ENCODE results near the gene AMMECR1. TPM values are rescaled to one million over a fixed set of nuclear protein-coding genes. Genes with fewer than 3 reads are reported as not detected.

Gene AMMECR1
- total RNA-seq, 4 donors from 2014 or later, result 7.1 to 15.3 (median 11.0) TPM

DNA sequence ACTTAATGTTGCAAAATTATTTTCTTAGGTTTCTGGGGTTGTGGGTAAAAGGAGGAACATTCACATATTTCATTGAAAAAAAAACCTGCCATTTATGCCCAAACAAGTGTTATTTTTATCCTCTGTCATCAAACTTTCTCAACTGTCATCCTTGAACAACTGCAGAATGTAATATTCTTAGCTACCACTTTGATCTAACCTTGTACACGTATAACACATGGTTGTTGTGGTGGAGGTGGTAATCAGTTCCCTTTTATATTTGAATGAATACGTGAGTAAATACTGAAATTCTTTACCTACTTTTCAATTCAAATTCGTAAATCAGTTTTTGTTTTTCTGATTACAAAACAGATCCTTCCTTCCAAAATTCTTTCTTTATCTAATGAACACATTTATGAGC lies 3.8 kb upstream of the AMMECR1 start:
- DNase-seq (ENCODE audit: low spot score in 2 of 2), result no peak

DNA sequence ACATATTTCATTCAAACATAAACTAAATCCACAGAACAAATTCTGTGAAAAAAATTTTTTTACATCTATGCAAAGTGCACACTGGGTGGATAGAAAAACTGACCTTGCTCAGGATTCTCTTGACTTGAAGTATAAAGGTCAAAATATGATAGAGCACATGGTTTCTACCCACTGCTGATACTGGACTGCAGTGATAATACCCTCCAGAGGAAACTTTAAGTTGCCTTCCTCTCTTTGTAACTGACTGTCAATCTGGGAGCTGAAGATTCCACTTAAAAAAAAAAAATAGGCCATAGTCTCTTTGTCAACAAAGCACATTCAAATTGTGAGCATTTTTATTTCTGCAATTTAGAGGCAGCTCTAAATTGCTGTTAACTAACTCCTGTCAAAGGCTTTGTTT lies 3.2 kb upstream of the AMMECR1 start:
- TF ChIP-seq, protein P1, sequence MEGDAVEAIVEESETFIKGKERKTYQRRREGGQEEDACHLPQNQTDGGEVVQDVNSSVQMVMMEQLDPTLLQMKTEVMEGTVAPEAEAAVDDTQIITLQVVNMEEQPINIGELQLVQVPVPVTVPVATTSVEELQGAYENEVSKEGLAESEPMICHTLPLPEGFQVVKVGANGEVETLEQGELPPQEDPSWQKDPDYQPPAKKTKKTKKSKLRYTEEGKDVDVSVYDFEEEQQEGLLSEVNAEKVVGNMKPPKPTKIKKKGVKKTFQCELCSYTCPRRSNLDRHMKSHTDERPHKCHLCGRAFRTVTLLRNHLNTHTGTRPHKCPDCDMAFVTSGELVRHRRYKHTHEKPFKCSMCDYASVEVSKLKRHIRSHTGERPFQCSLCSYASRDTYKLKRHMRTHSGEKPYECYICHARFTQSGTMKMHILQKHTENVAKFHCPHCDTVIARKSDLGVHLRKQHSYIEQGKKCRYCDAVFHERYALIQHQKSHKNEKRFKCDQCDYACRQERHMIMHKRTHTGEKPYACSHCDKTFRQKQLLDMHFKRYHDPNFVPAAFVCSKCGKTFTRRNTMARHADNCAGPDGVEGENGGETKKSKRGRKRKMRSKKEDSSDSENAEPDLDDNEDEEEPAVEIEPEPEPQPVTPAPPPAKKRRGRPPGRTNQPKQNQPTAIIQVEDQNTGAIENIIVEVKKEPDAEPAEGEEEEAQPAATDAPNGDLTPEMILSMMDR (IDR thresholded peaks at IDR 0.05), result no peak
- TF ChIP-seq POLR2A (IDR thresholded peaks at IDR 0.05), result no peak
- intact Hi-C loops (cut with DNase I; ENCODE audit: low total_unique reads), result no loop called here
- no peak overlapping the region for H3K4me3 ChIP-seq (ENCODE audit: low read depth, poor library complexity, severe bottlenecking)
- DNase-seq (ENCODE audit: low spot score in 2 of 2), result no peak

More for the DNA sequence above, 3.8 kb upstream of the AMMECR1 start:
- no peak for TF ChIP-seq POLR2A (IDR thresholded peaks at IDR 0.05)
- intact Hi-C loops (cut with DNase I; ENCODE audit: low total_unique reads), result no loop called here
- WGBS, 2 donors, result 64 to 89% methylated on average over 3 of the region's 3 CpGs
- H3K4me3 ChIP-seq (ENCODE audit: low read depth, poor library complexity, severe bottlenecking), result no peak overlapping the region

DNA sequence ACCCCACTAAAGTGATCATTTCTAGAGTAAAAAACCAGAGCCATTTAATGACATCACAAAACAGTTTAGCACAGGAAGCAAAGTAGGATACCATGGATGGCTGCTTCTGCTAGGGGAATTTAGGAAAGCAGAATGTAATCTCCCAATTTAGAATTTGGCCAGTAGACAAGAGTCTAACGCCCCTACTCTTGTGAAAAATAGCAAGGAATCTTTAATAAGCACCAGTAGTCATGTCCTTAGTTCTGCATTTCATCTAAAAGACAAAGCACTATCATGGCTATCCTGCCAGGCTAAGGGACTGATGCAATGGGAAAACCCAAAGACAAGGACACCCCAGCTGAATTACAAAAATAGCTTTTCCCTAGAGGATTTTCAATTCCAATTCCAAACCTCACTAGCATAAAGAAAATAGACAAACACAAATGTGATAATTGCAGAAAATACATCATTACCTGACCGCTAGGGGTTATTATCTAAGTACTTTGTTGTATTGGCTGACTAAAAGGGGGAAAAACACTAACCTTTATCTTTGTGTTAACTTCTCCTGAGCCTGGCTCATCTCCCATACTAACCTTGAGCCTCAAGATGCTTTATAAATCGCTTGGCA lies 2.6 kb upstream of the AMMECR1 start:
- WGBS, 2 donors, result 46 to 69% methylated on average over 3 of the region's 3 CpGs
- no peak for DNase-seq (ENCODE audit: low spot score in 2 of 2)
- TF ChIP-seq POLR2A (IDR thresholded peaks at IDR 0.05), result no peak
- TF ChIP-seq, protein P1 (IDR thresholded peaks at IDR 0.05), result no peak
- no peak overlapping the region for H3K4me3 ChIP-seq (ENCODE audit: low read depth, poor library complexity, severe bottlenecking)
- intact Hi-C loops (cut with DNase I; ENCODE audit: low total_unique reads), result no loop called here

DNA sequence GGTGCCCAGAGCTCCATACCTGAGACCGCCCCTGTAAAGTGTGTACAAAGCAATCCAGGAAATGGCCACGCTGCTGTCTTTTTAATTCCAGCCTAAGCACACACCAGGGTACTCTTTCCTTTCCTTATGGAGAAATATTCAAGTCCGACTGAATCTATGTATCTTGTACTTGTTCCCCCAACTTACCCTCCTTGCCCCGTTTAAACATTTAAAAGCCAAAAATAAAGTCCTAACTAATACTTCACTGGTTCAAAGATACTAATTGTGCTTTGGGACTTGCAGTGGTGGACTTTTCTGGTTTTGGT lies 731 bp upstream of the AMMECR1 start:
- intact Hi-C loops (cut with DNase I; ENCODE audit: low total_unique reads), result no loop called here
- WGBS, 2 donors, result 1 to 20% methylated on average over 4 of the region's 4 CpGs

DNA sequence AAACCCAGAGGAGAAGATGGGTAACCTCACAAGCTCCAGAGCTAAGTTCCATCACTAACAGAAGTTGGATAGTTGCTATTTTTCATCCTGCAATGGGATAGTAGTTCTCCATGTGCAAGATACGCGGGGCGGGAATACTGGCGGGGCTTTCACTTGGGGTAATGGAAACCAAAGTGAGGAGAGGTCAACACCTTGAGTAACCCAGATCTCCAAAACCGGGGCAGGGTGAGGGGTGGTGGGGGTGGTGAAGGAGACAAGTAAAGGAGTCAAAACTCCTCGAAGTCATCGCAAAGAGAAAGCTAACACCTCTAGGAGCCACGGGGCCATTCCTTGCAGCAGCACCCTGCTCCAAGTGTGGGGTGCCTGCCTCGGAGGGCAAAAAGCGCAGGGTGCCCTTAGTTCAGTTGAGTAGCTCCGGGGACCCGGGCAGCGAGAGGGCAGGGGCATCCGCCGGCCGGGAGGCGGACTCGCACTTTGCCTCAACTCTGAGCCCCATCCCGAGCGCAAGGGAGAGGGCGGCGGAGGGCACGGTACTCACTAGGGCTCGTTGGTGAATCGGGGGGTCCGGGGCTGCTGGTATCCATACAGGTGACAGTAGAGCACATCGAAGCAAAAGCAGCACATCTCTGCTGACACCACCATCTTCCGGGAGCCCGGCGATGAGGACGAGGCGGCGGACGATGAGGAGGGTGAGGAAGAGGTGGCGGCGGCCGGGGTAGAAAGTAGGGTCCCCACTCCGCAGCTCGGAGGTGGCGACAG lies 645 bp downstream of the AMMECR1 start:
- 0 to 40% methylated on average over 16 to 35 of the region's 40 CpGs for WGBS, 2 donors
- intact Hi-C loops (cut with DNase I; ENCODE audit: low total_unique reads), result no loop called here
- peak; percentile 13 to 87 for DNase-seq (ENCODE audit: low spot score in 2 of 2)
- H3K4me3 ChIP-seq (ENCODE audit: low read depth, poor library complexity, severe bottlenecking), result peak overlapping the region; percentile 47
- TF ChIP-seq POLR2A (IDR thresholded peaks at IDR 0.05), result no peak
- TF ChIP-seq, protein P1 (IDR thresholded peaks at IDR 0.05), result no peak

More for the DNA sequence above, 731 bp upstream of the AMMECR1 start:
- TF ChIP-seq, protein P1 (IDR thresholded peaks at IDR 0.05), result no peak
- TF ChIP-seq POLR2A (IDR thresholded peaks at IDR 0.05), result no peak
- H3K4me3 ChIP-seq (ENCODE audit: low read depth, poor library complexity, severe bottlenecking), result peak overlapping the region; percentile 28
- DNase-seq (ENCODE audit: low spot score in 2 of 2), result no peak

DNA sequence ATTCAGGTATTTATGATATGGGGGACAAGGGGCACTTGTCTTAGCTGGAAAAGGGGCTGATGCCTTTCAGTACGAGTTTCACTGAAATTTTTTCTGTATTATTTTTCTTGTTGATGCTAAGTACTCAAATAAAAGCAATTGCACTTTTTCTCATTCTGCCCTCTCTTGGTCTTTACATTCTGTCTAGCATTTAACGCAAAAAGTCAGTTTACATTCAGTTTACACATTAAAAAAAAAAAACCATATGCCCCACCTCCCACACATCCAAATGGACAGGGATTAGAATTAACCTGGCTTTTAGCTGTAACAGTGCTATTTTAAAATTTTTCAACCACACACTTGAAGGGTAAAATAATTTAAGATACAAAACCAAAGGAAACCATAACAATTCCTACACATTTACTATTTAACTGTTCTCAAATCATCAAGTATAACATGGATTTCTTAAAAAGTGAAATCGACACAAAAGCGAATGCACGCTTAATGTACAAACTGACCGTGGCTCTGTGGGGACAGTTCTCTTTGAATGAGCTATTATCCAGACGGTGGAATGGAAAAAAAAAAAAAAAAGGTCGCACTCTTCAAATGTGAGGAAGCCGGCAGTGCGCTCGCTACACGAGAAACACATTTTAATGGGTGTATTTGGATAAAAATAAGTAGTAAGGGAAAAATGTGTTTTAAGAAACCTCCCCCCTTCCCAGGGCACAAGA lies 1.4 kb downstream of the AMMECR1 start:
- 10 to 35% methylated on average over 12 of the region's 12 CpGs for WGBS, 2 donors
- intact Hi-C loops (cut with DNase I; ENCODE audit: low total_unique reads), result no loop called here
- no peak for TF ChIP-seq POLR2A (IDR thresholded peaks at IDR 0.05)
- TF ChIP-seq, protein P1 (IDR thresholded peaks at IDR 0.05), result no peak
- no peak overlapping the region for H3K4me3 ChIP-seq (ENCODE audit: low read depth, poor library complexity, severe bottlenecking)
- no peak for DNase-seq (ENCODE audit: low spot score in 2 of 2)
